ENCODE measurements around the gene MOB1B.

GRCh38 chr4:70946939-70947338 is 44.8 kb downstream of the MOB1B start:
- TF ChIP-seq CBFB (IDR thresholded peaks at IDR 0.05; ENCODE audit: low read depth) (no peak), PAX5 (IDR thresholded peaks at IDR 0.05; ENCODE audit: borderline replicate concordance, low read depth, low read length) (no peak)
